Stimulated activated CD4-positive, alpha-beta T cell treated with anti-CD3 and anti-CD28 coated beads, Interleukin-4, amount 100 ng/mL, for 1 hour (primary cell): ENCODE measurements around the gene HSPA12B.

Source experiments
- DNase-seq: peaks from one replicate; pipeline ENCODE4 v3.0.0-alpha.2; 2020

The HSPA12B gene

GRCh38 chr20:3749087-3749688 lies 16.7 kb downstream of the HSPA12B start:
- DNase-seq, result no peak

GRCh38 chr20:3749689-3750531 lies 17.4 kb downstream of the HSPA12B start:
- DNase-seq, result peak; percentile 40

- DNase-seq, result no peak
Measured at GRCh38 chr20:3751305-3751674, 18.8 kb downstream of the HSPA12B start.

GRCh38 chr20:3751675-3752385 lies 19.3 kb downstream of the HSPA12B start:
- DNase-seq, result peak; percentile 50

- DNase-seq, result no peak
Measured at GRCh38 chr20:3752386-3752759, 19.9 kb downstream of the HSPA12B start.

- peak; percentile 53 for DNase-seq
Measured at GRCh38 chr20:3753098-3753497, 20.6 kb downstream of the HSPA12B start.

GRCh38 chr20:3753501-3754275 lies 21.2 kb downstream of the HSPA12B start:
- no peak for DNase-seq

- no peak for DNase-seq
Measured at GRCh38 chr20:3754276-3754630, 21.8 kb downstream of the HSPA12B start.

GRCh38 chr20:3755269-3755668 lies 22.8 kb downstream of the HSPA12B start:
- no peak for DNase-seq

GRCh38 chr20:3755814-3756480 lies 23.5 kb downstream of the HSPA12B start:
- no peak for DNase-seq

- no peak for DNase-seq
Measured at GRCh38 chr20:3757268-3757667, 24.8 kb downstream of the HSPA12B start.

GRCh38 chr20:3758566-3758965 lies 26.1 kb downstream of the HSPA12B start:
- no peak for DNase-seq

GRCh38 chr20:3759316-3759823 lies 26.9 kb downstream of the HSPA12B start:
- DNase-seq, result no peak

- DNase-seq, result no peak
Measured at GRCh38 chr20:3759884-3760283, 27.4 kb downstream of the HSPA12B start.

GRCh38 chr20:3760655-3761348 lies 28.3 kb downstream of the HSPA12B start:
- no peak for DNase-seq

- DNase-seq, result no peak
Measured at GRCh38 chr20:3763671-3764601, 31.5 kb downstream of the HSPA12B start.

GRCh38 chr20:3764659-3765058 lies 32.2 kb downstream of the HSPA12B start:
- no peak for DNase-seq

GRCh38 chr20:3765171-3765882 lies 32.8 kb downstream of the HSPA12B start:
- no peak for DNase-seq

GRCh38 chr20:3766422-3767109 lies 34.1 kb downstream of the HSPA12B start:
- DNase-seq, result no peak

- DNase-seq, result peak; percentile 28
Measured at GRCh38 chr20:3767110-3767426, 34.6 kb downstream of the HSPA12B start.
